Spleen (tissue), 11 donors: ENCODE results near the gene CDHR3. TPM values are rescaled to one million over a fixed set of nuclear protein-coding genes. Genes with fewer than 3 reads are reported as not detected.

Experiments
- DNase-seq: peaks from one replicate; pipeline ENCODE4 v3.0.0-alpha.2; 2020
- H3K27ac ChIP-seq, 8 donors: fragments of 200-600 bp; sonication (generic) in 7 of 8; 1 replicate in 4 of 8; 2 replicates in 4 of 8; pipeline versions ENCODE4 v1.5.0 to v1.8.0; 2016 to 2021; ENCODE audit warnings: inconsistent platforms in 4 of 8, mild to moderate bottlenecking in 4 of 8, moderate library complexity in 1 of 8
- H3K27me3 ChIP-seq, 7 donors: fragments of 200-600 bp; sonication (generic) in 6 of 7; replicated peaks in 1 of 7; 1 replicate in 4 of 7; 2 replicates in 3 of 7; pipeline versions ENCODE4 v1.5.0 to v1.8.0; 2016 to 2021; ENCODE audit warnings: inconsistent platforms in 3 of 7, mild to moderate bottlenecking in 1 of 7
- H3K36me3 ChIP-seq, 6 donors: fragments of 200-600 bp; sonication (generic) in 5 of 6; 1 replicate in 4 of 6; 2 replicates in 2 of 6; pipeline versions ENCODE4 v1.5.0 to v1.8.0; 2016 to 2021; ENCODE audit warnings: inconsistent platforms in 2 of 6
- H3K4me1 ChIP-seq, 6 donors: fragments of 200-600 bp; sonication (generic) in 5 of 6; 1 replicate in 3 of 6; 2 replicates in 3 of 6; pipeline versions ENCODE4 v1.5.0 to v1.8.0; 2016 to 2021; ENCODE audit warnings: inconsistent platforms in 3 of 6
- H3K4me3 ChIP-seq, 8 donors: fragments of 200-600 bp; sonication (generic) in 7 of 8; 1 replicate in 4 of 8; 2 replicates in 4 of 8; pipeline versions ENCODE4 v1.5.0 to v1.8.0; 2016 to 2021; ENCODE audit warnings: inconsistent platforms in 4 of 8, mild to moderate bottlenecking in 4 of 8, moderate library complexity in 2 of 8
- H3K9me3 ChIP-seq, 8 donors: fragments of 200-600 bp; sonication (generic) in 7 of 8; 1 replicate in 4 of 8; 2 replicates in 4 of 8; pipeline versions ENCODE4 v1.5.0 to v1.8.0; 2016 to 2021; ENCODE audit warnings: inconsistent platforms in 4 of 8
- CTCF ChIP-seq, 11 experiments: fragments of 200-600 bp in 7 of 11; fragments of 450-650 bp in 4 of 11; sonication (generic) in 4 of 11; IDR thresholded peaks in 8 of 11; conservative IDR thresholded peaks in 3 of 11; 1 replicate in 7 of 11; 2 replicates in 4 of 11; pipeline versions ENCODE4 v1.4.0 to v1.8.0; 2016 to 2021; ENCODE audit warnings: antibody characterized with exemption in 11 of 11, inconsistent platforms in 4 of 11, mild to moderate bottlenecking in 1 of 11
- POLR2A ChIP-seq, 3 donors: fragments of 450-650 bp; IDR thresholded peaks; one replicate each; pipeline ENCODE4 v1.5.1; 2017; ENCODE audit warnings: antibody characterized with exemption in 3 of 3, mild to moderate bottlenecking in 1 of 3
- POLR2AphosphoS5 ChIP-seq, 3 donors: sonication (generic); formaldehyde crosslinking; IDR thresholded peaks; one replicate each; pipeline ENCODE4 v1.5.1; 2017; ENCODE audit warnings: antibody characterized with exemption in 3 of 3
- WGBS, 5 donors: extraction: QIAGEN DNeasy Blood & Tissue Kit in 3 of 5; methylation state at CpG; one replicate each; pipeline versions ENCODE4 v1.1.5 to v1.1.7; 2013 to 2018; 5-methylcytosine and 5-hydroxymethylcytosine counted together
- intact Hi-C: fragments of 100-400 bp; cut with DNase I; formaldehyde crosslinking; loops from one replicate; pipeline ENCODE4 v1.15.0; 2023; ENCODE audit warnings: low total_unique reads
- polyA plus RNA-seq, 3 donors: library from polyadenylated mRNA; stranded (reverse); fragments of 200-250 nt; gene quantifications; one replicate each; pipeline ENCODE4 v1.2.1, GENCODE V29; 2013
- total RNA-seq, 7 donors: library from RNA; depleted of rRNA in 3 of 7; stranded (reverse); fragments of >200 nt in 3 of 7; fragmentation: NEBNext Ultra II Directional in 4 of 7; extraction: Animal tissue kit (Norgen Biotek cat#: 25700) in 4 of 7; gene quantifications; one replicate each; pipeline versions ENCODE4 v1.1.0 to v1.2.1, GENCODE V29; 2016 to 2021
- donor health status: healthy with polysubstance abuse.
- donor health status: DM: no; HTN: no; CAD: no; lungs with moderate emphysema.
- donor health status: DM: no; HTN: no; CAD: no.
- donor health status: Bipolar disorder and iron deficiency.
- donor health status: healthy.
- donor health status: DM: no; HTN: no; CAD: no.
- donor health status: DM: yes; HTN: yes; CAD: no.

The CDHR3 gene
- total and polyA plus RNA-seq, 10 donors: 0.32 to 3.8 (median 1.2) TPM

- no peak for TF ChIP-seq CTCF (IDR thresholded peaks at IDR 0.05 in 8 of 11, conservative IDR thresholded peaks at IDR 0.05 in 3 of 11)
- TF ChIP-seq POLR2AphosphoS5 (IDR thresholded peaks at IDR 0.05): no peak
- no peak for TF ChIP-seq POLR2A (IDR thresholded peaks at IDR 0.05)
- Histone ChIP-seq H3K36me3 (no peaks in the 10 kb centered on the region), H3K27ac (peak overlapping the region in 5 of 8 donors; percentile 90 to 96 (median 92)), H3K27me3 (no peaks in the 10 kb centered on the region), H3K9me3 (no peaks in the 10 kb centered on the region), H3K4me1 (peaks cover 55 to 99% (median 83%) of the 10 kb centered on the region in 6 donors), H3K4me3 (no peak overlapping the region)
- DNase-seq: no peak
- intact Hi-C loops: no loop called here
- WGBS, 5 donors: 73 to 85% (median 81%) methylated on average over 7 to 9 of the region's 9 CpGs
Measured at GRCh38 chr7:106069471-106070200, 106.6 kb downstream of the CDHR3 start.

- no peak overlapping the region for H3K4me3 ChIP-seq
- H3K27me3 ChIP-seq: no peaks in the 10 kb centered on the region
- H3K36me3 ChIP-seq: no peaks in the 10 kb centered on the region
- H3K27ac ChIP-seq: peak overlapping the region; percentile 88 to 96 (median 90)
- TF ChIP-seq CTCF (IDR thresholded peaks at IDR 0.05 in 8 of 11, conservative IDR thresholded peaks at IDR 0.05 in 3 of 11): no peak
- TF ChIP-seq POLR2AphosphoS5 (IDR thresholded peaks at IDR 0.05): no peak
- TF ChIP-seq POLR2A (IDR thresholded peaks at IDR 0.05): no peak
- DNase-seq: no peak
- no peaks in the 10 kb centered on the region for H3K9me3 ChIP-seq
- peaks cover 54 to 99% (median 83%) of the 10 kb centered on the region in 6 donors for H3K4me1 ChIP-seq
- intact Hi-C loops: no loop called here
- WGBS, 5 donors: 76 to 100% (median 81%) methylated on average over 1 to 5 of the region's 5 CpGs
Measured at GRCh38 chr7:106070201-106070551, 107.1 kb downstream of the CDHR3 start.

DNA sequence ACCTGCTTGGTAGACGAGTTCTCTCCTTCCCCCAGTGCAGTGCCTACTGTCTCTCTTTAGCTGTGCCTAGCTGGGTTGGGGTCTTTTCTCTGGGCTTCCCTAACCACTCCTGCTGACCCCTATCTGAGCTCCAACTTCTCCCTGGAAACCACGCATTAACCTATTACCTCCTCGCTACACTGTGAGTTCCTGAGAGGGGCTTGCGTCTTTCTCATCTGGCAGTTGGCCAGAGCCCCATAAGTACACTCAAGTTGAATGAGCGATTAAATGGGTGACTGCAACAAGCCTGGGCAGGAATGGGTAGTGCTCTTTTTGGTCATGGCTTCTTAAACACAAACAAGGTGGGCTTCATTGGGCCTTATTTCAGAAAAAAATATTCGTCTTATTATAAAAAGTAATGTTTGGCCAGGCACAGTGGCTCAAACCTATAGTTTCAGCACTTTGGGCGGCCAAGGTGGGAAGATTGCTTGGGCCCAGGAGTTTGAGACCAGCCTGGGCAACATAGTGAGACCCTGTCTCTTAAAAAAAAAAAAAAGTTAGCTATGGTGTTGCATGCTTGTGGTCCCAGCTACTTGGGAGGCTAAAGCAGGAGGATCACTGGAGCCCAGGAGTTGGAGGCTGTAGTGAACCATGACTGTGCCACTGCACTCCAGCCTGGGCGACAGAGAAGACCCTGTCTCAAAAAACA is 107.6 kb downstream of the CDHR3 start:
- WGBS, 5 donors: 64 to 77% (median 72%) methylated on average over 8 of the region's 8 CpGs
- no peak for TF ChIP-seq POLR2AphosphoS5 (IDR thresholded peaks at IDR 0.05)
- TF ChIP-seq POLR2A (IDR thresholded peaks at IDR 0.05): no peak
- TF ChIP-seq CTCF (IDR thresholded peaks at IDR 0.05 in 8 of 11, conservative IDR thresholded peaks at IDR 0.05 in 3 of 11): no peak
- intact Hi-C loops: no loop called here
- Histone ChIP-seq H3K27ac (peak overlapping the region; percentile 88 to 96 (median 90)), H3K9me3 (no peaks in the 10 kb centered on the region), H3K27me3 (no peaks in the 10 kb centered on the region), H3K4me1 (peaks cover 52 to 99% (median 82%) of the 10 kb centered on the region in 6 donors), H3K36me3 (no peaks in the 10 kb centered on the region), H3K4me3 (peak overlapping the region in 3 of 8 donors; percentile 15 to 57 (median 19))
- DNase-seq: no peak

DNA sequence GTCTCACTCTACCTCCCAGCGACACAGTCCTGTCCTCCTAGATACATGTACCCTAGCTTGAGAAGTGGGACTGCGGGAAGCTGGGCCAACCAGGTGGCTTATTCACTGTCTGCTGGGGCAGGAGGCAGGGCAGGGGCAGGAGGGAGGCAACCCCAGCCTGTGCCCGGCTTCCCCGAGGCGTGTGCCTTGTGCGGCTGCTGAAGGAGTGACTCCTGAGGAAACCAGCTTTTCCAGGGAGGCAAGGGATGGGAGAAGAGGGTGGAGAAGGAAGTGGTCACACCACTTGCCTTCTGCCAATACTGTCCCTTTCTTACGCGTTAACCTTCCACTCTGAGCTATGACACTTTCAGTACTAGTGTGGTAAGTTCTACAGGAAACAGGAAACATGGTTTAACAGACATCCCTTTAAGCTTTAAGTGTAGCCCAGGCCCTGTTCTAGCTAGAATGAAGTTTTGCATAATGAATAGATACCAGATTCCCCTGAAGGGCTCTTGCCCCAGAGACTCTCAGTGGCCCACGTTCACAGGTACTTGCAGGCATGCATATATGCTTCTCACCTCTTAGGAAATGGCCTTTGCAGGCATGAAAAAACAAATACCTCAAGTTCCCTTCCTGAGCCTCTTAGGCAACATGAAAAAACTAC is 108.4 kb downstream of the CDHR3 start:
- peak overlapping the region in 5 of 8 donors; percentile 3 to 57 (median 15) for H3K4me3 ChIP-seq
- peaks cover 56 to 100% (median 83%) of the 10 kb centered on the region in 6 donors for H3K4me1 ChIP-seq
- DNase-seq: peak; percentile 89
- no peaks in the 10 kb centered on the region for H3K36me3 ChIP-seq
- H3K27ac ChIP-seq: peak overlapping the region; percentile 88 to 96 (median 90)
- intact Hi-C loops: no loop called here
- H3K27me3 ChIP-seq: no peaks in the 10 kb centered on the region
- TF ChIP-seq POLR2A (IDR thresholded peaks at IDR 0.05) (peak in 1 of 3 donors; percentile 63), CTCF (IDR thresholded peaks at IDR 0.05 in 8 of 11, conservative IDR thresholded peaks at IDR 0.05 in 3 of 11) (no peak), POLR2AphosphoS5 (IDR thresholded peaks at IDR 0.05) (peak; percentile 84 to 89 (median 88))
- WGBS, 5 donors: 3 to 8% (median 6%) methylated on average over 9 of the region's 9 CpGs
- H3K9me3 ChIP-seq: no peaks in the 10 kb centered on the region
